Measurements from ENCODE around the gene SLU7.

SLU7 gene

DNA sequence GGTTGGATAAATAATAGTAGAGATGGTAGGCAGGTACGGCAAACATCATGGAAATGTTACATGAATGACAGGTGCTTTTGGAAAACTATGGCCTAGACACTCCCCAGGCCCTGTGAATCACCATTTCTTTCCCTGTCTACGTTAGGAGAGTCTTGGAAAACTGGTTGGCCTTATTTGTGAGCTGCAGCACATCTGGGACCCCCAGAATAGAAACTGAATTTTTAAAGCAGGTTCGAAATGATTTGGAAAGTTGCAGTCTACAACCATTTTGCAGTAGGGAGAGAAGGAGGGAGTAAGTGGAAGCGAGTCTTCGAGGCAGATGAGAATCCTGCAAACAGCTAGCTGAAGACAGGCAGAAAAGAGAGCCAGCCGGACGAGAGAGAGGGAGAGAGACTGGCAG is 61.5 kb downstream of the SLU7 start:
- Mint-ChIP-seq H3K36me3 (ENCODE audit: low read depth) (no peaks in the 10 kb centered on the region), H3K4me3 (no peak overlapping the region), H3K4me1 (ENCODE audit: low read depth) (no peaks in the 10 kb centered on the region), H3K27ac (no peak overlapping the region), H3K9me3 (no peaks in the 10 kb centered on the region), H3K27me3 (ENCODE audit: low read depth) (peaks cover 7% of the 10 kb centered on the region)

DNA sequence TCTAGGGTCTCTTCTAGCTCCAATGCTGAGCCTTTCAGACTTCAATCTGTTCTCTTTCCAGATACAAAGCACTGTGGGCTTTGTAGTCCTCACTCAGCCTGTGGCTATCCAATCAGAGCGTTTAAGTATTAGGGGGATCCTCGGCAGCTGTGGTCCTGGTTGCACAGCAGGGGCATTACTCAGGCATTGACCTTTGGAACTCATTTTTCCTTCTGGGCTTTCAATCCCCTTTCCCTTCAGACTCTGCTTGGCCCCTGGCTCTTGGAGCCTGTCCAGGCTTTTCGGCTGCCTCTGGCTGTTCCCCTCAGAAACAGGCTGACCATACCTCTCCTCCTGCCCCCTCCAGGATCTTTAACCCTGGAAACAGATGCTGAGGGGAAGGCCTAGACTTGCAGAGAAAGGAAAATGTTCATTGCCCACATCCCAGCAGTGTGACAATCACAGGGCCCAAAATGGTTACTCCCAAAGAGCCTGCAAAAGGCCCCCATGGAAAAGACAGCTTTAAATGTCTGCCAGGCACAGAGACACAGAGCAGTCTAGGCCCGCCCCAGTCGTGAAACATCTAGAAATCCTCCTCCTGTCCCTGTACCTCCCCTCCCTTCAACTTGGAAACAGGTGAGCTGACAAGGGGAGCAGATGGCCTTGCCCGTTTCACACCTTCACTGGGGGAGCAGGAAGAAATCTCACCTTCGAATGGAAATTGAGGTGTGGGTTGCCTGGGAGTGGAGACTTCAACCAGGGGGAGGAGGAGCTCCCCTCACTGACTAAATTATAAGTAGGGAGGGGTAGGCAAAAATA is 62.1 kb downstream of the SLU7 start:
- Mint-ChIP-seq H3K27ac (no peak overlapping the region), H3K27me3 (ENCODE audit: low read depth) (peaks cover 7% of the 10 kb centered on the region), H3K4me1 (ENCODE audit: low read depth) (no peaks in the 10 kb centered on the region), H3K9me3 (no peaks in the 10 kb centered on the region), H3K36me3 (ENCODE audit: low read depth) (no peaks in the 10 kb centered on the region), H3K4me3 (no peak overlapping the region)

DNA sequence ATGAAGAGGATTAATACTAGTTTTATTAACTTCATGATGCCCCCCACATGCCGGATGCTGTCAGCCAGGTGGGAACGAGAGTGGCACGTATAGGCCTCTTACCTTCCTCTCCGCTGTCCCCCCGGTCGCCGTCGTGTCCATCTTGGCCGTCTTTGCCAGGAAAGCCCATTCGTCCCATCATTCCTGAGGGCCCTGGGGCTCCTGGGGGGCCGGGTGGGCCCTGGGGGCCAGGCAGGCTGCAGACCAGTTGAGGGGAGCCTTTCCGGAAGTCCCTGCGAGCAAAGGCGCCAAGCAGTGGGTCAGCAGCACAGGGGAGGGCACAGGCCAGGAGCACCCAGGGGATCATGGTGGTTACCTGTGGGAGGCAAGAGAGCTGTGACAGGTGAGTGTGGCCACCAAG is 64.2 kb downstream of the SLU7 start:
- H3K9me3 Mint-ChIP-seq: no peaks in the 10 kb centered on the region
- H3K4me1 Mint-ChIP-seq (ENCODE audit: low read depth): no peaks in the 10 kb centered on the region
- no peak overlapping the region for H3K4me3 Mint-ChIP-seq
- no peak overlapping the region for H3K27ac Mint-ChIP-seq
- no peaks in the 10 kb centered on the region for H3K27me3 Mint-ChIP-seq (ENCODE audit: low read depth)
- H3K36me3 Mint-ChIP-seq (ENCODE audit: low read depth): no peaks in the 10 kb centered on the region

DNA sequence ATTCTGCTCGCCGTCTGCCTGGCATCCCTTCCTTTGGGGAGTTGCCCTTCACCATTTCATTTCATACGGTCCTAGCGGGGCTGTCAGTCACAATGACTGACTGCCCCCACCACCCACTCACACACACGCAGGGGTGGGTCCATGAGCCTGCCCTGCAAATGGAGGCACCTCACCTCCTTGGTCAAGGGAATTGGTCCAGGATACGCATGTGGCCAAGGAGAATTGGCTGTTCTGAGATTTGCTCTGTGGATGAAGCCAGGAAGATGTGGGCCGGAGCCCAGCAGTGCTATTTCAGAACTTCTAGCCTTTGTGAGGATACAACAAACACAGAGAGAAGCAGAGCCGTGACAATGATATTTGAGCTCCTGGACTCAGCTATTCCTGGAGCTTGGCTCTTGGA is 65.5 kb downstream of the SLU7 start:
- no peaks in the 10 kb centered on the region for H3K9me3 Mint-ChIP-seq
- H3K27ac Mint-ChIP-seq: no peak overlapping the region
- H3K36me3 Mint-ChIP-seq (ENCODE audit: low read depth): no peaks in the 10 kb centered on the region
- no peak overlapping the region for H3K4me3 Mint-ChIP-seq
- H3K4me1 Mint-ChIP-seq (ENCODE audit: low read depth): no peaks in the 10 kb centered on the region
- H3K27me3 Mint-ChIP-seq (ENCODE audit: low read depth): no peaks in the 10 kb centered on the region

DNA sequence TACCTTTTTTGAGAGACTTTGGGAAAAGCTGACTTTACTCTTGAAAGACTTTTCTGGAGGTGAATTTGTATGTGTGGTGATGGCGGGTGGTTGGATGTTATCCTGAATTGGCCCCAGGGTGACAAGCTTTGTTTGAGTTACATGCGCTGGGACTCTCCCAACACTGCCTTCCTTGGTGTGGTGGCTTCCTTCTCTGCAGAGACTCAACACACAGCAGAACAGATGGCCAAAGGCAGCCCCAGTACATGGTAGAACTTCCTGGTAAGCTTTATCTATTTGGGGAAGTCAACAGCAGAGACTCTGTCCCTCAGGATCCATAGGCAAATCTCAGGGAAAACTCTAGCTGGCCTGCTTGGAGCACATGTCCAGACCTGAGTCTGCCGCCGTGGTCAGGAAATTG is 66.6 kb downstream of the SLU7 start:
- Mint-ChIP-seq H3K27ac (no peak overlapping the region), H3K36me3 (ENCODE audit: low read depth) (no peaks in the 10 kb centered on the region), H3K4me3 (no peak overlapping the region), H3K27me3 (ENCODE audit: low read depth) (no peaks in the 10 kb centered on the region), H3K9me3 (no peaks in the 10 kb centered on the region), H3K4me1 (ENCODE audit: low read depth) (no peaks in the 10 kb centered on the region)
